ENCODE measurements around the gene GAS7. TPM values are rescaled to one million over a fixed set of nuclear protein-coding genes. Genes with fewer than 3 reads are reported as not detected.

GAS7 gene
- total RNA-seq, 1 experiment from 2014 or later = 6.0 TPM

- H3K9me3 Mint-ChIP-seq = no peaks in the 10 kb centered on the region
- Histone ChIP-seq H4K5ac (ENCODE audit: insufficient read length, low read depth, low read length) (no peak overlapping the region), H4K91ac (ENCODE audit: insufficient read length, low read depth, low read length) (no peak overlapping the region), H3K79me1 (ENCODE audit: insufficient read depth, low read depth, low read length, poor library complexity, severe bottlenecking) (no peaks in the 10 kb centered on the region), H3K4me2 (ENCODE audit: insufficient read depth, insufficient read length, low read length) (no peak overlapping the region), H2AK5ac (ENCODE audit: insufficient read length, low read length) (no peak overlapping the region), H3K23ac (ENCODE audit: insufficient read length, low read depth, low read length) (no peak overlapping the region), H2BK15ac (ENCODE audit: low read depth, low read length) (no peak overlapping the region), H3K27me3 (ENCODE audit: insufficient read depth, low read length) (no peaks in the 10 kb centered on the region), H3K14ac (ENCODE audit: insufficient read depth, low read length) (no peak overlapping the region), H3K79me2 (ENCODE audit: insufficient read depth, low read length) (no peaks in the 10 kb centered on the region), H3K18ac (ENCODE audit: insufficient read length, low read depth, low read length) (no peak overlapping the region), H2BK12ac (ENCODE audit: insufficient read length, low read depth, low read length) (no peak overlapping the region), H3K4me1 (ENCODE audit: insufficient read depth, low read length) (no peaks in the 10 kb centered on the region), H3K56ac (ENCODE audit: insufficient read length, low read depth, low read length) (no peak overlapping the region), H2AFZ (ENCODE audit: low read length) (no peak overlapping the region), H3K27ac (ENCODE audit: insufficient read length, low read depth, low read length) (no peak overlapping the region), H3K23me2 (ENCODE audit: insufficient read length, low read depth, low read length, poor library complexity, severe bottlenecking) (no peaks in the 10 kb centered on the region), H2BK5ac (ENCODE audit: insufficient read length, low read length) (no peak overlapping the region), H3K4ac (ENCODE audit: low read depth, low read length) (no peak overlapping the region), H4K8ac (replicated peaks; ENCODE audit: insufficient read length, low read depth, low read length) (no peak overlapping the region), H3K9ac (ENCODE audit: extremely low read depth, insufficient read length, low read length) (no peak overlapping the region), H4K20me1 (ENCODE audit: control insufficient read depth, insufficient read depth, insufficient read length) (no peaks in the 10 kb centered on the region), H2BK20ac (ENCODE audit: low read depth, low read length, poor library complexity, severe bottlenecking) (no peak overlapping the region), H3T11ph (ENCODE audit: low read length) (no peak overlapping the region), H3K9me3 (ENCODE audit: control insufficient read depth, low read depth, low read length) (no peaks in the 10 kb centered on the region), H2BK120ac (ENCODE audit: low read depth, low read length, poor library complexity, severe bottlenecking) (no peak overlapping the region)
- peaks cover 9 to 12% of the 10 kb centered on the region in 2 experiments for H3K4me1 Mint-ChIP-seq
- no peaks in the 10 kb centered on the region; the same call in none of the 2 replicates for H3K27me3 Mint-ChIP-seq (ENCODE audit: low read depth)
- WGBS (ENCODE audit: extremely low coverage, insufficient read length, low lambda C conversion rate) = no CpG with 5 or more reads among the region's 7 CpGs
- no peak overlapping the region; a peak in 1 of 7 replicates for H3K27ac Mint-ChIP-seq
- H3K36me3 Mint-ChIP-seq (ENCODE audit: insufficient read depth in 1 of 3, low read depth in 3 of 3) = no peaks in the 10 kb centered on the region; a peak in 1 of 7 replicates
- no peak overlapping the region; a peak in 1 of 5 replicates for H3K4me3 Mint-ChIP-seq
- DNase-seq = no peak
- no peak for TF ChIP-seq CTCF (conservative IDR thresholded peaks at IDR 0.05)
Measured at GRCh38 chr17:10166176-10166935, 32.0 kb downstream of the GAS7 start.
